Limb (tissue), 2 donors: ENCODE results near the gene NEURL4.
A peak's percentile ranks its signal among the peaks of the same experiment; 100 is the strongest.

Source experiments
- DNase-seq, 2 donors: peaks; one replicate each; pipeline ENCODE4 v3.0.0-alpha.2; 2016; ENCODE audit errors: extremely low spot score in 2 of 2

The NEURL4 gene

DNA sequence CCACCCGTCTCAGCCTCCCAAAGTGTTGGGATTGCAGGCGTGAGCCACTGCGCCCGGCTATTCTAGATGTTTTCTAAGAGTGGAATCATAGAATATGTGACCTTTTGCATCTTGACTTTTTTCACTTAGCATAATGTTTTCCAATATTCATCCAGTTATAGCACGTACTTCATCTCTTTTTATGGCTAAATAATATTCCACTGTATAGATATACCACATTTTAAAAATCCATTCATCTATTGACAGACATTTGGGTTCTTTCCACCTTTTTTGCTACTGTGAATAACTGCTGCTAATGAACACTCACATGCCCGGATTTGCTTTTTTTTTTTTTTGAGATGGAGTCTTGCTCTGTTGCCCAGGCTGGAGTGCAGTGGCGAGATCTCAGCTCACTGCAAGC, 25.0 kb downstream of the NEURL4 start:
- no peak for DNase-seq

DNA sequence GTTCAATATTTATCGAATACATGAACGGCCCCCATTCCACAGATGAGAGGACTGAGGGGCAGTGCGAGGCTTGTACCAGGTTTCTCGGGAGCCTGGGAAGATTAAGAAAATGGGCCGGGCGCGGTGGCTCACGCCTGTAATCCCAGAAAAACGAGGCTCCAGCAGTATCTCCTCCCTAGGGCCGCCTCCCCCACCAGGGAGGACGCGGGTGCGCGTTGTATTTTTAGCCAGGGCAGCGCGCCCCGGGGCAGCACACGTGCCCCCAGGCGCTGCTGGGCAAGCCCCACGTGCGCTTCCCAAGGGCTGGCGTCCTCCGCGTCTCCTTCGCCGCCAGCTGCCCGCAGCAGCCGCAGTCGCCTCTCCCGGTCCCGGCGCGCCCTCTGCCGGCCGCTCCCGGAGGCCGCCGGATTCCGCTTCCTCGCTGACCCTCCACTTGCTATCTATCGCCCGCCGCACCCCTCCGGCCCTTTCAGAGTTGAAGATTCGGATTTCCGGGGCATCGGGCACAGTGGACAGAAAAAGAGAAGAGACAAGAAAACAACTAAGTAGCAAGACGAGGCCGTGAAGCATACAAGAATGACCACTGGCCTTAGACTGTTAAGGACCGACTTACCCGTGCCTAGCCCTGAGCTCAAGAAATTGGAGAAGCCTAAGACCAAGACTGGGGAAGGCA, 32.8 kb downstream of the NEURL4 start:
- peak; percentile 66 to 88 for DNase-seq

DNA sequence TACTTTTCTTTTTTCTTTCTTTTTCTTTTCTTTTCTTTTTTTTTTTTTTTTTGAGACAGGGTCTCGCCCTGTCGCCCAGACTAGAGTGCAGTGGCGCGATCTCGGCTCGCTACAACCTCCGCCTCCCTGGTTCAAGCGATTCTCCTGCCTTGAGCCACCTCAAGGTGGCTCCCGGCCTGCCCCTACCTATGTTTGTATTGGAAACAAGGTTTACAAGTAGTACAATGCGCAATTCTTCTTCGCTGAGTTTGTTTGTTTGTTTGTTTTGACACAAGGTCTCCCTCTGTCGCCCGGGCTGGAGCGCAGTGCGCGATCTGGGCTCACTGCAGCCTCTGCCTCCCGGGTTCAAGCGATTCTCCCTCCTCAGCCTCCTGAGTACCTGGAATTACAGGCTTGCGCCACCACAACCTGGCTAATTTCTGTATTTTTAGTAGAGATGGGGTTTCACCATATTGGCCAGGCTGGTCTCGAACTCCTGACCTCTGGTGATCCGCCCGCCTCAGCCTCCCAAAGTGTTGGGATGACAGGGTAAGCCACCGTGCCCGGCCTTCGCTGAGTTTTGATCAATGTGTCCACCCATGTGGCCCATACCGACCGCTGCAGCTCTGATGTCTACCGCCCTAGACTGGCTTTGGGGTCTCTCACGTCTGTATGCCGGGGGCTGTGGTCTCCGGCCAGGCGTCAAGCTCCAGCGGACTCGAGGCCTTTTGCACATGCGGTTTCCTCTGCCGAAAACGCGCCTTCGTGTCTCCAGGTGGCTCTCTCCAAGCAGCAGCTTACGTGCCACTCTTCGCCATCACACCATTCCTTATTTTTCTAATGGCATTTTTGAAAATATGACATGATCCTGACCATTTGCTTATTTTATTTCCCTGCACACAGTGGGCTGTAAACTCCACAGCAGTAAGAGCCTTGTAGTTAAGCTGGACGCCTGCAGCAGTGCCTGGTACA, 33.6 kb downstream of the NEURL4 start:
- no peak for DNase-seq

DNA sequence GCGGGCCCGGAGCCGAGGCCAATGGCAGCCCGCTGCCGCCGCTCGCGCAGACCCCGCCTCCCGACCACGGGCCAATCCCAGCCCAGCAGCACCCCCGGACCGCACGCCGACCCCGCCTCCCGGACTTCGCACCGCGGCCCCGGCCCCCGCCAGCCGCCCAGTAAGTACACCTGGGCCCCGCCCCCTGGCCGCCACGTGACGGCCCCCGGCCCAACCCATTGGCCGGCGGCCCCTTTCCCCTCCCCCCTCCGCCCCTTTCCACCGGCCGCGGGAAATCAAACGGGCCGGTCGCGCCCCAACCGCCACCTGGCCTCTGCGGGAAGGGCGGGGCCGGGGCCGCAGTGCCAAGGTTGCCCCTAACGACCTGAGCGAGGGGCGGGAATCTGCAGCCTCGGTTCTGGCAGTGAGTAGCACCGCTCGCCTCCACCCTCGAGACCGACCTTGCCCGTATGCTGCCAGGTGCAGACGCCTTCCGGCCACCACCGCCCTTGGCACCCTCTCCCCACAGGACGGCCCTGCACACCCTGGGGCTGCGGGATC, 34.5 kb downstream of the NEURL4 start, which contains the start of gene YBX2:
Gene YBX2 (minus strand): TSS at position 26 of the 540 bp plus-strand sequence. CDS start 139 bp downstream, outside the sequence.
- peak; percentile 18 to 83 for DNase-seq

DNA sequence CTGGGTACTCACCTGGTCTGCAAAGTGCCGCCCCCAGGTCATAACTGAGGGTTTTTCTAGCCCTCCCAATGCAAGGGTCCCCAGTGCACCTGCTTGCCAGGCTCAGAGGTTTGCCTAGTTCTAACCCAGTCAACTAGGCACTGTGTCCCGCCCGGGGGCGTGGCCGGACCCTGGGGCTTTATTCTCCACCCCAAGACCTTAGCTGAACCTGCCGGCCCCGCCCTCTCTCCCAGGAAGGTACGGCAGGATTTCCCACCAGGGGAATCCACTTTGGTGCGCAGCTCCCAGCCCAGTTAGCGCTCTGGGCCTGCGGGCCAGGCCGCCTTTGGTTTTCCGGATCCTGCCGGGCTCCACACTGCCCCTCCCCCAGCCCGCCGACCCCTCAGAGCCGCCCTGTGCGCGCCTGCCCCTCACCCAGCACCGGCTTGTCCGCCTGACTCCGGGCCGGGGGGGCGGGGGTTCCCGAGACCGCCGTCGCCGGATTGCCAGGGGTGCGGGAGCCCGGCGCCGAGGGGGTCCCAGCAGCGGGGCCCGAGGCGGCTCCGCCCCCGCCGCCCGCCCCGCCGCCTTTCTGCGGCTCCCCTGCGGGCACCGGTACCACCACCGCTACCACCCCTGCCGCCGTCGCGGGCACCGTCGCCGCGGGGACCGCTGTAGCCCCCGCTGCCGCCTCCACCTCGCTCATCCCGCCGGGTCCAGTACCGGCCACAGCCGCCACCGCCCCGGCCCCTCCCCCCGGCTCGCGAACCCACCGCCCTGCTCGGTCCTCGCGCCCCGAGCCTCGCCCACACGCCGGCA, 35.1 kb downstream of the NEURL4 start:
- no peak for DNase-seq

DNA sequence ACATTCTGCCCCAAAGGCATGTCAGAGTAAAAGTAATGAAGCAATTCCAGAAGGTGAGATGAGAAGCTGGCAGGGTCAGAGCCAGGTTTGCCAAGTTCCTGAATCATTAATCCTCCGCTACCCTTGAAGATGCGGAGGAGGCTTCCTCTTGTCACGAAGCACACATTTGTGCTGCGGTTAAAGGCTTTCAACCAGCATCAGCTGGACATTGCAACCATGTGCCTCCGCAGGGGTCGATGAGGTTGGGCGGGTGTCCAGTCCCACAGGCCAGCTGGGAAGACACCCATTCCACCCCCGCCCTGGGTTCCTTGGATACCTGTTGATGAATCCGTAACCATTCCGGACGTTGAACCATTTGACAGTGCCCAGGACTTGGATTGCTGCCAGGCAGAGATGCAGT, 36.0 kb downstream of the NEURL4 start:
- DNase-seq: no peak

DNA sequence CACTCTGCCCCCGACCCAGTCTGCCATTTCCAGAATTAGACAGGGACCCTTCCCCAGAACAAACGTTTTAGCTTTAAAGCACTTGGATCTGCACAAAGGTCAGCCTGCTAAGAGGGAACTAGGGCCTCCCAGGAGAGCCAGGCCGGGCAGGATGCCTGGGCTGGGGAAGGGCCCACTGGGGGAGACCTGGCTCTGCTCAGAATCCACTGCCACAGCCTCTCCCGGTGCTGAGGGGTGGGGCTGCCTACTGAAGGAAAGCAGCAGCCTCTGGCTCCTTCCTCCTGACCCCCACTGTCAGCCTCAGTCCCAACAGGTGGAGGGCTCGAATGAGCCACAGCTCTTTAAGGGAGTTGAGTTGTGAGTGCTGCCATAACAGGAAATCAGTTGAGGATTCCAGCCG, 36.4 kb downstream of the NEURL4 start:
- no peak for DNase-seq

DNA sequence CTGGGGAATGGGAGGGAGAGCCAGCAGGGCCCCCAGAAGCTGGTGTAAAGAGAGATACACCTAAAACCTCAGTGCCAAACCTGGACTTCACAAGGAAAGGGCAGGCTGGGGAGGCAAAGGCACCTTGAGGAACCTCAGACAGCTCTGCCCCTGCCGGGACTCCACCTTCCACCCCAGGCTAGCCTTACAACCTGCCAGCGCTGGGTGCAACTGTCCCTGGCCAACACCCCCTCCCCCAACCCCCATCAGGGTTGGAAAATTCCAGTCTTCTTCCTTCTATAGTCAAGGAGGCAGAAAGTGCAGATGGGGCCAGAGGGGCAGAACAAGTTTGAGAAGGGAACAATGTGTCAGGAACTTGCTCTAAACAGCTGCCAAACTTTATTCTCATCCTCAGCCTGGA, 36.9 kb downstream of the NEURL4 start:
- no peak for DNase-seq

DNA sequence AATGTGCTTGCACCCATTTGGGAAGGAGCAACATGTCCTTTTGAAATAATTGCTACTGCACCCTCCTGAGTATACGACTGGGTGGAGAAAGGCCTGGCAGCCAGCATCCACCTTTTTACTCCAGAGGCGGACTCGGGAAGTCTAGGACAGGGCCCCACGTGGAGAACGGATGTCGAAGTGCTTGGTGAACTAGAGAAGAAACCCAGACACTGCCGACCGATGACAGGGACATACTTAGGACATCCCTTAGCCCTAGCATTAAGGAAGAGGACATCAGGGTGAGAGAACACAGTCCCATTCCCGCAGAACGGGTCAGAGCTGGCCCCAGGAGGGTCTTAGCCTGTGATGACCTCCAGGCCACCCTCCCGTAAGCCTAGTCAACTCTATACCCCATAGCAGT, 38.5 kb downstream of the NEURL4 start:
- no peak for DNase-seq

DNA sequence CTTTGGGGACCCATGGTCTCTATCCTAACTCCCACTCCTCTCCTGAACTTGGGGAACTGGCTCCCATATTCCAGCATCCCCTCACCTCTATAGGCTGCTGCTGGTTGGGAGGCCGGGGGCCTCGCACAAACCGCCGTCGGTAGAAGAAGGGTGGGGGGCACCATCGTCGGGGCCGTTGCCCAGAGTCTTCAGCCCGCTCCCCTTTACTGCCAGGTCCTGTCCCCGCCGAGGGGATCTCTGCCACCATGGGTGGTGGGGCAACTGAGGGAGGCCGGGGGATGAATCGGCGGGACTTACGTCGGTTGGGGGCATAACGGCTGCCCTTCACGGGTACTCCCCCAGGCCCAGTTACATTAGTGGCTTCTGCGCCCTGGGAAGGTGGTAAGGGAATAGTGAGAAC, 39.0 kb downstream of the NEURL4 start:
- DNase-seq: no peak

DNA sequence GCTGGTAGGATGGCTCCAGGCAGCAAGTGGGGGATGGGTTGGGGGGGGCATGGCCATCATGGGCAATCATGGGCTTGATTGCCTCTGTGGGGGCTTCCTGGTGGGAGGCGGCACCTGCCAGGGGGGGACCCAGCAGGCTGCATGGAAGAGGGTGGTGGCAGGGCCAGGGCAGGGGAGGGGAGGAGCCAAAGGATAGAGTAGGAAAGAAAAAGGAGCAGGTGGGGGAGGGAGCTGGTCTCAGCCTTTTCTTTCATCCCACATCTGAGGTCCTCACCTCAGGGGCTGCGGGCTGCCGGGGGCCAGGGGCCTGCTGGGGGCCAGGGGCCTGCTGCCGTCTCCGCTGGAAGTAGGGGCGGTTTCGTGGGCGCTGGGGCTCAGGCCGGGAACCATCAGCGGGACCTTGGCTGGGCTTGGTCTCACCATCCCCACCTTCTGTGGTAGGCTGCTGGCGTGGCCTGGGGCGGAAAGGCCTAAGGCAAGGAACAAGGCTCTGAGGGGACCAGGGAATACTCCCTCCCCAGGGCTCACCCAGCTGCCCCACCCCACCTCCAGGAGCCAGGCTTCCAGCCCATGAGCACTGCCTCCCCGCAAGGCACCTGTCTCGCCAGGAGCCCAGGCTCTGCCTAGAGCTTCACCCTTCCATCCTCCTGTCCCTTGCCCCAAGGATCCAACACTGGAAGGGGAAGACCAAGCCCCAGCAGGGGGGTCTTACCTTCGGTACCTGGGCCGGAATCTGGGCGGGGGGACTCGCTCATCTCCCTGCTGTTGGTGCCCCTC, 39.7 kb downstream of the NEURL4 start:
- DNase-seq: no peak

DNA sequence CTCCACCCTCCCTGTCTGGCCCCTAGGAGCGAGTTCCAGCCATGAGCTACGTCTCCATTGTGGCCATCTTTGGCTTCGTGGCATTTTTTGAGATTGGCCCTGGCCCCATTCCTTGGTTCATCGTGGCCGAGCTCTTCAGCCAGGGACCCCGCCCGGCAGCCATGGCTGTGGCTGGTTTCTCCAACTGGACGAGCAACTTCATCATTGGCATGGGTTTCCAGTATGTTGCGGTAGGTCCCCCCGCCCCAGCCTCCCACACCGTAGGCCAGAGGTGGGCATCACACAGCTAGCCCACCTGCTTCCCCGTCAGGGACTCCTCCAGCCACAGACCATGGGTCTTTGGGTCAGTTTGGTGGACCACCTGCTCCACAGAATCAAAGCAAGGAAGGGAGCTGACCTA, 43.5 kb downstream of the NEURL4 start:
- no peak for DNase-seq

DNA sequence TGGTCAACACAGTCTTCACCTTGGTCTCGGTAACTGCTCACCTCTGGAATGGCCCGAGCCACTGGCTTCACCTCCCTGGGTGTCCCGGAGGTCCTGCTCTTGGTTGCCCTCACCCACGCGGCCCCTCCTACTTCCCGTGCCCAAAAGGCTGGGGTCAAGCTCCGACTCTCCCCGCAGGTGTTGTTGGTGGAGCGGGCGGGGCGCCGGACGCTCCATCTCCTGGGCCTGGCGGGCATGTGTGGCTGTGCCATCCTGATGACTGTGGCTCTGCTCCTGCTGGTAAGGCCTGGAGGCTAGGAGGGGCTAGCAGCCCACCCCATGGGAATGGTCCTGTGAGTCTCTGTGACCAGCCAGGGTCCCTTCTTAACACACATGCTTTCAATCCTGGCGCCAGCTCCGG, 44.2 kb downstream of the NEURL4 start:
- DNase-seq: no peak

DNA sequence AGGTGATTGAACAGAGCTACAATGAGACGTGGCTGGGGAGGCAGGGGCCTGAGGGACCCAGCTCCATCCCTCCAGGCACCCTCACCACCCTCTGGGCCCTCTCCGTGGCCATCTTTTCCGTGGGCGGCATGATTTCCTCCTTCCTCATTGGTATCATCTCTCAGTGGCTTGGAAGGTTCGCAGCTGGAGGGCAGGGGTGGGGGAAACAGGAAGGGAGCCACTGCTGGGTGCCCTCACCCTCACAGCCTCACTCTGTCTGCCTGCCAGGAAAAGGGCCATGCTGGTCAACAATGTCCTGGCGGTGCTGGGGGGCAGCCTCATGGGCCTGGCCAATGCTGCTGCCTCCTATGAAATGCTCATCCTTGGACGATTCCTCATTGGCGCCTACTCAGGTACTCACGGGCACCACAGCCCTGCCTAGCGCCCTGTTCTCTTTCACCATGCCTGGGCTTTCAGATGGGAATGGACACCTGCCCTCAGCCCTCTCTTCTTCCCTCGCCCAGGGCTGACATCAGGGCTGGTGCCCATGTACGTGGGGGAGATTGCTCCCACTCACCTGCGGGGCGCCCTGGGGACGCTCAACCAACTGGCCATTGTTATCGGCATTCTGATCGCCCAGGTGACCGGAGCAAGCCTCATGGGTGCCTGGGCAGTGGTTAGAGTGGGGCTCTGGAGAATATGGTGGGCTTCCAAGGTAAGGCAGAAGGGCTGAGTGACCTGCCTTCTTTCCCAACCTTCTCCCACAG, 45.5 kb downstream of the NEURL4 start:
- no peak for DNase-seq

DNA sequence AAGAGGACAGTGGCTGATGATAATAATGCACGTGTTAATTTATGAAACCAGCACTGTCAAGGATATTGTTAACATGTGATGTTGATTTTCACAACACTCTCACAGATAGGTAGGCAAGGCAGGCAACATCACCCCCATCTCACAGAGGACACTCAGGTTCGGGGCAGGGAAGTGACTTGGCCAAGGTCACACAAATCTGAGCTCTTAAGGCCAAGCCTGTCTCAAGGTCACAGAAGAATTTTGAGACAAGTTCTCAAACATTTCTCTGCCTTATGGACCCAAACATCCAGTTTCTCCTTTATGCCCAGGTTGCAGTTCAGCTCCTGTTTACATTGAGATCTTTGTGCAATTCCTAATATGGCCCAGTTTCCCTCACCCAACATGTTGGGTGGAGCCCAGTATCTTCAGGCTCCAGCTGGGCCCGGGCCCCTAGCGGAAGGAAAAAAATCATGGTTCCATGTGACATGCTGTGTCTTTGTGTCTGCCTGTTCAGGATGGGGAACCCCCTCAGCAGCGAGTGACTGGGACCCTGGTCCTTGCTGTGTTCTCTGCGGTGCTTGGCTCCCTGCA, 46.3 kb downstream of the NEURL4 start:
- DNase-seq: no peak

DNA sequence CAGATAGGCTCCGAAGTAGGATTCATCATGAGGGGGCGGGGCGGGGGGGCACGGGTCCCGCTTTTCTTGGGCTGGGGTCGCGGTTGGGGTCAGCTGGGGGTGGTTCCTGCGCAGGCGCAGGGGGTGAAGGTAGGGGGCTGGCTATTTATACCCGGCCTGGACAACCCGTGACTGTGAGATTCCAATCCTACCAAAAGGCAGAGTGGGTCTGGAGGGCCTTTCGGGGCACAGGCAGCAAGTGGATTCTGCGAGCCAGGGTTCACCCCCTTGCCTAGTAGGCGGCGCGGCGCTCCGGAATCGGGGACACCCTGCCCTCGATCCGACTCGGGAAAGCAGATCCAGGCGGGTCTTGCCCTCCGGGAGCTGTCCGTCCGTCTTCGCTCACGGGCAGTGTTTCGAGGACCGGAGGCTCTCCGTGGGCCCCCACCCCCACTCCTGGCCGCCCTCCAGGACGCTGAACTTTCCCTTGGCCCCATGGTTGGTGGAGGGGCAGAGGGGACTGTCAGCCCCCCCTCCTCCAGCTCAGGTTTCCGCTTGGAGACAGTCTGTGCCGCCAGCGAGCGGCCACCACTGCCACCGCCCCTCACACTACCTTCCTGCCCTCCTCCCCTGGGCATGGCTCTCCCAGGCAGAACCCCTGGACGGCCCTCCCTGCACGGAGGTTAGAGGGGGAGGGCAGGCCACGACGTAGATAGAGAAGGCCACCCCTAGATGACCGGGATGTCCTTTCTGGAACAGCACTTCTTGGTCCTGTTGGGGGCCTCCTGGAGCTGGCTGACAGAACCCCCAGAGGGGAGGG, 47.0 kb downstream of the NEURL4 start:
- peak in 1 of 2 donors; percentile 63 for DNase-seq

DNA sequence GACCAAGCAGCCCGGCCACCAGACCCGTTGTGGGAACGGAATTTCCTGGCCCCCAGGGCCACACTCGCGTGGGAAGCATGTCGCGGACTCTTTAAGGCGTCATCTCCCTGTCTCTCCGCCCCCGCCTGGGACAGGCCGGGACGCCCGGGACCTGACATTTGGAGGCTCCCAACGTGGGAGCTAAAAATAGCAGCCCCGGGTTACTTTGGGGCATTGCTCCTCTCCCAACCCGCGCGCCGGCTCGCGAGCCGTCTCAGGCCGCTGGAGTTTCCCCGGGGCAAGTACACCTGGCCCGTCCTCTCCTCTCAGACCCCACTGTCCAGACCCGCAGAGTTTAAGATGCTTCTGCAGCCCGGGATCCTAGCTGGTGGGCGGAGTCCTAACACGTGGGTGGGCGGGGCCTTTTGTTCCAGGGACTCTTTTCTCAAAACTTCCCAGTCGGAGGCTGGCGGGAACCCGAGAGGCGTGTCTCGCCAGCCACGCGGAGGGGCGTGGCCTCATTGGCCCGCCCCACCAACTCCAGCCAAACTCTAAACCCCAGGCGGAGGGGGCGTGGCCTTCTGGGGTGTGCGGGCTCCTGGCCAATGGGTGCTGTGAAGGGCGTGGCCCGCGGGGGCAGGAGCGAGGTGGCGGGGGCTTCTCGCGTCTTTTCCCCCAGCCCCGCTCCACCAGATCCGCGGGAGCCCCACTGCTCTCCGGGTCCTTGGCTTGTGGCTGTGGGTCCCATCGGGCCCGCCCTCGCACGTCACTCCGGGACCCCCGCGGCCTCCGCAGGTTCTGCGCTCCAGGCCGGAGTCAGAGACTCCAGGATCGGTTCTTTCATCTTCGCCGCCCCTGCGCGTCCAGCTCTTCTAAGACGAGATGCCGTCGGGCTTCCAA, 47.8 kb downstream of the NEURL4 start, which contains the start of gene SLC2A4:
Gene SLC2A4 (plus strand): TSS at position 645 of the 879 bp plus-strand sequence. CDS start 217 bp downstream, at position 862.
- peak; percentile 85 to 93 for DNase-seq
